Activated CD8-positive, alpha-beta T cell treated with anti-CD3 and anti-CD28 coated beads for 36 hours (primary cell): ENCODE measurements around the gene RIN3. TPM values are rescaled to one million over a fixed set of nuclear protein-coding genes. Genes with fewer than 3 reads are reported as not detected.
A peak's percentile ranks its signal among the peaks of the same experiment; 100 is the strongest.

Source experiments
- ATAC-seq: fragments of 200-7000 bp; cut with Tn5 transposase; one replicate; pipeline ENCODE4 v1.10.0; 2021; ENCODE audit warnings: mild to moderate bottlenecking, moderate library complexity
- CTCF ChIA-PET: fragments of 350-600 bp; sonication (Branson Sonifier 250); formaldehyde crosslinking; loops from one replicate; lab custom pipeline; 2021; ENCODE audit warnings: antibody characterized with exemption; lab: Charles Lee
- POLR2A ChIA-PET: fragments of 350-600 bp; sonication (Branson Sonifier 250); formaldehyde crosslinking; loops from one replicate; lab custom pipeline; 2021; ENCODE audit warnings: antibody characterized with exemption; lab: Charles Lee
- DNase-seq: peaks from one replicate; pipeline ENCODE4 v3.0.0-alpha.2; 2020
- H3K27ac Mint-ChIP-seq: one replicate; pipeline ENCODE4 v1.8.0; 2021; ENCODE audit warnings: mild to moderate bottlenecking, mixed read lengths
- H3K27me3 Mint-ChIP-seq: one replicate; pipeline ENCODE4 v1.8.0; 2021; ENCODE audit warnings: mixed read lengths
- H3K36me3 Mint-ChIP-seq: one replicate; pipeline ENCODE4 v1.8.0; 2021; ENCODE audit warnings: low read depth, mixed read lengths
- H3K4me1 Mint-ChIP-seq: one replicate; pipeline ENCODE4 v1.8.0; 2021; ENCODE audit warnings: low read depth, mixed read lengths
- H3K4me3 Mint-ChIP-seq: one replicate; pipeline ENCODE4 v1.8.0; 2021; ENCODE audit warnings: mild to moderate bottlenecking, moderate library complexity, mixed read lengths
- H3K9me3 Mint-ChIP-seq: one replicate; pipeline ENCODE4 v1.8.0; 2021; ENCODE audit warnings: mixed read lengths
- CTCF ChIP-seq: fragments of 200-600 bp; IDR thresholded peaks from one replicate; pipeline ENCODE4 v1.8.0; 2022; ENCODE audit warnings: antibody characterized with exemption, mild to moderate bottlenecking
- intact Hi-C: fragments of 100-400 bp; cut with micrococcal nuclease; formaldehyde crosslinking; loops from one replicate; pipeline ENCODE4 v1.10.0; 2022
- total RNA-seq, 2 experiments: library from RNA; stranded (reverse); gene quantifications; one replicate each; pipeline ENCODE4 v1.2.3, GENCODE V29; 2021

Gene RIN3
- total RNA-seq, 2 experiments from 2014 or later = 61.3 to 62.4 TPM

DNA sequence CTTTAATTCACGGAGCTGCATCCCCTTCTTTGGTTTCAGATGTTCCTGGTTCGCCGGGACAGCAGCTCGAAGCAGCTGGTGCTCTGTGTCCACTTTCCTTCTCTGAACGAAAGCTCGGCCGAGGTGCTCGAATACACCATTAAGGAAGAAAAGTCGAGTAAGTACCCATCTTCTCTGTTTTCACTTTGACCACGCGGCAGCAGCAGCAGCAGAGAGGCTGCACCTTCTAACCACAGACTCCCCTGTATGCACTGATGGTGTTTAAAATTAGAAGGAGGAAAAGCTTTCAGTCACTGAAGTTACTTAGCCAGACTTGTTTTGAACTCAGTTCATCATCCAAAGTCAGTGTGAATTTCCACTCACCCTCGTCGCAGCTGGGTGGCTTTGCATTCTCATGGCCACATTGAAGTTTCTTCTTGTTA is 63.8 kb downstream of the RIN3 start:
- peak; percentile 75 for ATAC-seq
- H3K27ac Mint-ChIP-seq = peak overlapping the region; percentile 85
- H3K4me3 Mint-ChIP-seq = peak overlapping the region; percentile 66
- peaks cover 79% of the 10 kb centered on the region for H3K4me1 Mint-ChIP-seq
- H3K36me3 Mint-ChIP-seq = peaks cover 69% of the 10 kb centered on the region
- intact Hi-C loops = no loop called here
- CTCF ChIA-PET = interaction anchor here (0.8 to 3.0 kb wide), 11 partner anchors 9 to 106 kb away, joined by 3 to 17 read pairs (median 5); no protein-coding TSS in a partner anchor
- no peaks in the 10 kb centered on the region for H3K27me3 Mint-ChIP-seq
- no peak for TF ChIP-seq CTCF
- DNase-seq = peak; percentile 69
- no peaks in the 10 kb centered on the region for H3K9me3 Mint-ChIP-seq
- POLR2A ChIA-PET = interaction anchor here (0.6 to 3.0 kb wide), 10 partner anchors 8 to 69 kb away, joined by 3 to 17 read pairs (median 5); no protein-coding TSS in a partner anchor

- peaks cover 2% of the 10 kb centered on the region for H3K9me3 Mint-ChIP-seq
- H3K36me3 Mint-ChIP-seq = peaks cover 77% of the 10 kb centered on the region
- TF ChIP-seq CTCF = no peak
- H3K4me3 Mint-ChIP-seq = no peak overlapping the region
- intact Hi-C loops = no loop called here
- DNase-seq (no peak), ATAC-seq (no peak)
- H3K27me3 Mint-ChIP-seq = no peaks in the 10 kb centered on the region
- POLR2A ChIA-PET = interaction anchor here (2.5 to 3.0 kb wide), 2 partner anchors 12 to 14 kb away, joined by 12 to 17 read pairs; no protein-coding TSS in a partner anchor
- peak overlapping the region; percentile 63 for H3K27ac Mint-ChIP-seq
- peaks cover 83% of the 10 kb centered on the region for H3K4me1 Mint-ChIP-seq
- CTCF ChIA-PET = interaction anchor here (3.0 kb wide), 1 partner anchor 9 kb away, joined by 17 read pairs; no protein-coding TSS in a partner anchor
These were observed 64.9 kb downstream of the RIN3 start for GRCh38 chr14:92578511-92578910.

DNA sequence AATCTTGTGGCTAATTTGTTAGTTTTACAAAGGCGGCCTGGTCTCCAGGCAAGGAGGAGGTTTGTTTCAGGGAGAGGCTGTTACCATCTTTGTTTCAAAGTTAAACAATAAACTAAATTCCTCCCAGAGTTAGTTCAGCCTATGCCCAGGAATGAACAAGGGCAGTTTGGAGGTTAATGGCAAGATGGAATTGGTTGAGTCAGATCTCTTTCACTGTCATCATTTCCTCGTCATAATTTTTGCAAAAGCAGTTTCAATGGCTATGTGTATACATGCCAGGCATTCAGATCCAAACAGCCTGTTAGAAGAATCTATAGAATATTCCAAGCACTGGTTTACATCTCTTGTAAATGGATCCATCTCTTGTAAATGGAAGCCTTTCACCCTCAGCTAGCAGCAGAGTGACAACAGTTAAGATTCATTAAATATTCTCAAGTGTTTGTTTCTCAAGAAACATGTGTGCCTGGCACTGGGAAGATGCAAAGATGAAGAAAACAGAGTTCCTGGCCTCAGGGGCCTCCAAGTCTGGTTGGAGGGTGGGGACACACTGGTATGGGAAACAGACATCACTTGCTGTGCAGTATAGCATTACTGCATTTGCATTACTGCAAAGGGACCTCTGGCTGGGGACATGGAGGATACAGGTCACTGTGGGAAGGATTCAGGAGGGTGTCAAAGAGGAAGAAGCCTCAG is 65.8 kb downstream of the RIN3 start:
- H3K9me3 Mint-ChIP-seq = peaks cover 2% of the 10 kb centered on the region
- H3K36me3 Mint-ChIP-seq = peaks cover 81% of the 10 kb centered on the region
- H3K27ac Mint-ChIP-seq = peak overlapping the region; percentile 8
- DNase-seq (no peak), ATAC-seq (no peak)
- POLR2A ChIA-PET = no interaction called here
- intact Hi-C loops = no loop called here
- no peak for TF ChIP-seq CTCF
- peaks cover 86% of the 10 kb centered on the region for H3K4me1 Mint-ChIP-seq
- H3K4me3 Mint-ChIP-seq = no peak overlapping the region
- no peaks in the 10 kb centered on the region for H3K27me3 Mint-ChIP-seq
- CTCF ChIA-PET = no interaction called here

DNA sequence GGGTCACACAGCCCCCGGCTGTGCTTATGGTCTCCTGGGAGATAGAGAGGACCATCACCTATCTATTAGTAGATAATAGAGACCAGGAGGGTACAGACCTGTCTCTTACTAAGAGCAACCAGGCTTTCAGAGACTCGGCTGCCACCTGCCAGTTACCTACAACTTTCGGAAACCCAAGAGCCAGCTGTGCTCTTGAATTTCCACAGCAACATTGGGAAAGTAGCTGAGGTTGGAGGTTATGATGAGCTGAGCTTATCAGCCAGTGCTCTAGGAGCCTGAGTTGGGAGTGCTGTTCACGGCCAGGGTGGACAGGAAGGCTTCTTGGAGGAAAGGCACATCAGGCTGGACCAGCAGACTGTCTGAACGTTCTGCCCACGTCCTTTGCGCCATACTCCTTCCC is 67.6 kb downstream of the RIN3 start:
- H3K27me3 Mint-ChIP-seq = no peaks in the 10 kb centered on the region
- no peak for DNase-seq
- POLR2A ChIA-PET = interaction anchor here (2.0 kb wide), 1 partner anchor 12 kb away, joined by 6 read pairs; no protein-coding TSS in a partner anchor
- H3K4me3 Mint-ChIP-seq = no peak overlapping the region
- intact Hi-C loops = no loop called here
- H3K9me3 Mint-ChIP-seq = peaks cover 5% of the 10 kb centered on the region
- no peak for ATAC-seq
- CTCF ChIA-PET = no interaction called here
- H3K27ac Mint-ChIP-seq = peak overlapping the region; percentile 88
- no peak for TF ChIP-seq CTCF
- H3K36me3 Mint-ChIP-seq = peaks cover 86% of the 10 kb centered on the region
- peaks cover 89% of the 10 kb centered on the region for H3K4me1 Mint-ChIP-seq

DNA sequence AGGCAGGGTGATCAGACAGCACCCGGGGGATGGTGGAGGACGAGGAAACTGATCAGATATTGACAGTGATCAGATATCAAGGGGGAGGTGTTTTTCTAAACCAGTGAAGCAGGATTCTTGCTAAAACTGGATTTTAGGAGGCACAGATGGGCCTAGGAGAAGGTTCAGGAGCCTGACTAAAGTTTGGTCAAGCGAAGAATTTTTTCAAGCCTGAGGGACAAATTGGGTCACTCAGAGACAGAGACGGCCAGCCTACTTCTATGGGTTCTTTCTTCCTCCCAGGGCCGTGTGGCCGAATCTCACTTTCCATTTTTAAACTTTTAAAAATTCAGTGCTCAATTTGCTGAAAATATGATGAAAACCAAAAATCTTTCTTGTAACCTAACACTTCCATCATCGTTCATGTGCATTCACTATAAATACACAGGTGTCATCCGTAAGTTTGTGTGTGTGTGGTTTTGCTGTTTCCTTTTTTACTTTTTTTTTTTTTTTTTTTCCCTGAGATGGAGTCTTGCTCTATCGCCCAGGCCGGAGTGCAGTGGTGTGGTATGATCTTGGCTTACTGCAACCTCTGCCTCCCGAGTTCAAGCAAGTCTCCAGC is 68.5 kb downstream of the RIN3 start:
- no peak for TF ChIP-seq CTCF
- H3K27me3 Mint-ChIP-seq = no peaks in the 10 kb centered on the region
- peak overlapping the region; percentile 88 for H3K27ac Mint-ChIP-seq
- POLR2A ChIA-PET = interaction anchor here (1.4 to 2.0 kb wide), 2 partner anchors 13 to 14 kb away, joined by 3 to 6 read pairs; no protein-coding TSS in a partner anchor
- intact Hi-C loops = no loop called here
- DNase-seq (no peak), ATAC-seq (no peak)
- peaks cover 89% of the 10 kb centered on the region for H3K4me1 Mint-ChIP-seq
- peaks cover 82% of the 10 kb centered on the region for H3K36me3 Mint-ChIP-seq
- CTCF ChIA-PET = interaction anchor here (0.9 to 2.1 kb wide), 2 partner anchors 14 to 18 kb away, joined by 4 to 6 read pairs; no protein-coding TSS in a partner anchor
- peaks cover 5% of the 10 kb centered on the region for H3K9me3 Mint-ChIP-seq
- H3K4me3 Mint-ChIP-seq = peak overlapping the region; percentile 3
